ENCODE measurements around the gene ARRB1. TPM values are rescaled to one million over a fixed set of nuclear protein-coding genes. Genes with fewer than 3 reads are reported as not detected.

Gene ARRB1
- total RNA-seq, 1 donor from 2014 or later: 38.0 TPM

- no peak for DNase-seq
- Mint-ChIP-seq H3K27me3 (ENCODE audit: unreplicated experiment) (peaks cover 9% of the 10 kb centered on the region), H3K4me1 (ENCODE audit: low read depth, unreplicated experiment) (peaks cover 9% of the 10 kb centered on the region), H3K27ac (ENCODE audit: unreplicated experiment) (no peak overlapping the region), H3K36me3 (ENCODE audit: unreplicated experiment) (peaks cover 5% of the 10 kb centered on the region), H3K9me3 (ENCODE audit: unreplicated experiment) (peaks cover 7% of the 10 kb centered on the region), H3K4me3 (ENCODE audit: unreplicated experiment) (no peak overlapping the region)
- TF ChIP-seq CTCF (IDR thresholded peaks at IDR 0.05; ENCODE audit: partially characterized antibody, unreplicated experiment): no peak
Observed at GRCh38 chr11:75289919-75290318, 61.5 kb downstream of the ARRB1 start.

DNA sequence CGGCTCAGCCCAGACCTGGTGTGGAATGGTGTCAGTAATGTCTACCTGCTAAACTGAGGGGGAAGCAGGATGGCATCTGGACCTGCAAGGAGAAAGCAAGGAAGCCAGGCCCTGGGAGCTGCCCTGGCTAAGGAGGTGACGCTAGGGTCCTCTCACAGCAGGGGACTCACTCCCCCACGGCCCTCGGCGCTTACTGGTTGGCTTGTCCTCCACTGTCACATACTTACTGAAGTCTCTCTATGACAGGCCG, 62.0 kb downstream of the ARRB1 start:
- DNase-seq: no peak
- peaks cover 5% of the 10 kb centered on the region for H3K36me3 Mint-ChIP-seq (ENCODE audit: unreplicated experiment)
- no peak overlapping the region for H3K27ac Mint-ChIP-seq (ENCODE audit: unreplicated experiment)
- H3K27me3 Mint-ChIP-seq (ENCODE audit: unreplicated experiment): peaks cover 9% of the 10 kb centered on the region
- no peak for TF ChIP-seq CTCF (IDR thresholded peaks at IDR 0.05; ENCODE audit: partially characterized antibody, unreplicated experiment)
- peaks cover 7% of the 10 kb centered on the region for H3K9me3 Mint-ChIP-seq (ENCODE audit: unreplicated experiment)
- H3K4me3 Mint-ChIP-seq (ENCODE audit: unreplicated experiment): no peak overlapping the region
- H3K4me1 Mint-ChIP-seq (ENCODE audit: low read depth, unreplicated experiment): peaks cover 9% of the 10 kb centered on the region

DNA sequence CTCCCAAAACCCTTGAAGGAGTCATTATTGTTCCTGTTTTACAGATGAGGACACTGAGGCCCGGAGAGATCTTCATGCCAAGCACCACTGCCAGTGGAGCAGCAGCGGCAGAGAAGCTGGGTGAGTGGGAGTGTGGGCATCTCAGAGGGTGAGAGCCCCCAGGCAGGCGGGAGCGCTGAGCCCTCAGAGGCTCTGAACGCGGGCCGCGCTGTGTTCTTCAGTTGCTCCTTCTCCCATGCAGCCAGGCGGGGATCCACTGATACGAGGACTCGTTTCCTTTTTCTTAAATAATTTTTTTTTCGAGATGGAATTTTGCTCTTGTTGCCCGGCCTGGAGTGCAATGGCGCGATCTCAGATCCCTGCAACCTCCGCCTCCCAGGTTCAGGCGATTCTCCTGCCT, 63.9 kb downstream of the ARRB1 start:
- Mint-ChIP-seq H3K36me3 (ENCODE audit: unreplicated experiment) (peaks cover 5% of the 10 kb centered on the region), H3K27me3 (ENCODE audit: unreplicated experiment) (peaks cover 9% of the 10 kb centered on the region), H3K9me3 (ENCODE audit: unreplicated experiment) (peaks cover 7% of the 10 kb centered on the region), H3K4me1 (ENCODE audit: low read depth, unreplicated experiment) (peaks cover 7% of the 10 kb centered on the region), H3K4me3 (ENCODE audit: unreplicated experiment) (no peak overlapping the region), H3K27ac (ENCODE audit: unreplicated experiment) (no peak overlapping the region)
- no peak for TF ChIP-seq CTCF (IDR thresholded peaks at IDR 0.05; ENCODE audit: partially characterized antibody, unreplicated experiment)
- no peak for DNase-seq

DNA sequence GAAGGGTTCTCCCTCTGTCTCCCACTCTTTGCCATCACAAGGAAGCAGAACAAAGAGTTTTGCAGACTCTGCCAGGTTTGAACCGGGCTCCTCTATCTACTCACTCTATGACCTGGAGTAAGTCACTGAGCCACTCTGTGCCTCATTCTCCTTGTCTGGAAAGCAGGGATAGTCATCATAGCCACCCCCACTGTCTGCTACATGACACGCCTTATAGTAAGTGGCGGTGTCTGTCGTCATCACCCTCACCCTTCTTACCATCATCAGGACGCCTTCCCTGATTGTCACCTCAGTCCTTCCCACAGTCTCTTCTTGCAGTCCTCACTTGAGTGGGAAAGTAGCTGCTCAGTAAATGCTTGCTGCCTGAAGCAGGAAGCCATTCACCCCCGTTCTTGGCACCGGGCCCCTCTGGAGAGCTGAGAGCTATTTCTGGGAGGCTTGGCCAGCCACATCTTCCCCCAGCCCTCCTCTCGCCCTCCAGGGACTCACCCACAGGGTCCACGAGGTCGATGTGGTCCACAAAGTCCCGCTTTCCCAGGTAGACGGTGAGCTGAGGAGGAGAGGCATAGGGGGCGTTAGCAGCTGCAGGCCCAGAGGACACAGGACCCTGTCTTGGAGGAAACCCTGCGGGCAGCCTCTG, 64.5 kb downstream of the ARRB1 start:
- Mint-ChIP-seq H3K9me3 (ENCODE audit: unreplicated experiment) (peaks cover 7% of the 10 kb centered on the region), H3K4me1 (ENCODE audit: low read depth, unreplicated experiment) (peaks cover 8% of the 10 kb centered on the region), H3K36me3 (ENCODE audit: unreplicated experiment) (peaks cover 5% of the 10 kb centered on the region), H3K4me3 (ENCODE audit: unreplicated experiment) (no peak overlapping the region), H3K27me3 (ENCODE audit: unreplicated experiment) (peaks cover 9% of the 10 kb centered on the region), H3K27ac (ENCODE audit: unreplicated experiment) (no peak overlapping the region)
- no peak for DNase-seq
- TF ChIP-seq CTCF (IDR thresholded peaks at IDR 0.05; ENCODE audit: partially characterized antibody, unreplicated experiment): no peak

GRCh38 chr11:75285776-75286360, 65.6 kb downstream of the ARRB1 start:
- no peak overlapping the region for H3K4me3 Mint-ChIP-seq (ENCODE audit: unreplicated experiment)
- peaks cover 8% of the 10 kb centered on the region for H3K4me1 Mint-ChIP-seq (ENCODE audit: low read depth, unreplicated experiment)
- TF ChIP-seq CTCF (IDR thresholded peaks at IDR 0.05; ENCODE audit: partially characterized antibody, unreplicated experiment): no peak
- no peak overlapping the region for H3K27ac Mint-ChIP-seq (ENCODE audit: unreplicated experiment)
- peaks cover 9% of the 10 kb centered on the region for H3K27me3 Mint-ChIP-seq (ENCODE audit: unreplicated experiment)
- H3K36me3 Mint-ChIP-seq (ENCODE audit: unreplicated experiment): peaks cover 5% of the 10 kb centered on the region
- peaks cover 7% of the 10 kb centered on the region for H3K9me3 Mint-ChIP-seq (ENCODE audit: unreplicated experiment)
- no peak for DNase-seq

All from glutamatergic neuron (in vitro differentiated cells).